ENCODE data around the gene LRRC8B.
"Not testable (repeated sequence)": the region's sequence is repeated elsewhere in the genome, so short reads cannot be mapped to it uniquely, and the experiment has no call there.

Gene LRRC8B

GRCh38 chr1:89543632-89544031 is 19.0 kb downstream of the LRRC8B start:
- ATAC-seq: not testable (repeated sequence)

GRCh38 chr1:89545264-89546038 is 20.8 kb downstream of the LRRC8B start:
- ATAC-seq: peak; percentile 35; the same call in 1 of the 3 replicates
- TF ChIP-seq TOX (CRISPR knock-in tag; IDR thresholded peaks at IDR 0.05; ENCODE audit: borderline replicate concordance) (no peak), ISL1 (CRISPR knock-in tag; IDR thresholded peaks at IDR 0.05) (peak; percentile 48; the same call in 1 of the 2 replicates)

GRCh38 chr1:89546082-89546889 is 21.7 kb downstream of the LRRC8B start:
- ATAC-seq: peak; percentile 74
- TF ChIP-seq SNAI2 (CRISPR knock-in tag; IDR thresholded peaks at IDR 0.05) (0 out of 2 replicates have a peak, but pooled peaks have one; percentile 15), ARNTL (CRISPR knock-in tag; IDR thresholded peaks at IDR 0.05; ENCODE audit: borderline replicate concordance, low read depth) (no peak), ISL1 (CRISPR knock-in tag; IDR thresholded peaks at IDR 0.05) (peak; percentile 51; the same call in 1 of the 2 replicates)

- no peak for TF ChIP-seq ARNTL (CRISPR knock-in tag; IDR thresholded peaks at IDR 0.05; ENCODE audit: borderline replicate concordance, low read depth)
- TF ChIP-seq PPARA (CRISPR knock-in tag; IDR thresholded peaks at IDR 0.05; ENCODE audit: borderline replicate concordance): no peak
- TF ChIP-seq TSHZ2 (CRISPR knock-in tag; IDR thresholded peaks at IDR 0.05): no peak
- TF ChIP-seq POU6F1 (CRISPR knock-in tag; IDR thresholded peaks at IDR 0.05; ENCODE audit: borderline replicate concordance, low read depth): peak; percentile 66; the same call in 1 of the 2 replicates
- peak; percentile 45 for ATAC-seq
These were observed 22.4 kb downstream of the LRRC8B start for GRCh38 chr1:89546934-89547562.

- peak; percentile 83 for ATAC-seq
- TF ChIP-seq ESRRG (CRISPR knock-in tag; IDR thresholded peaks at IDR 0.05) (no peak), CSDC2 (CRISPR knock-in tag; IDR thresholded peaks at IDR 0.05) (no peak), BACH2 (CRISPR knock-in tag; IDR thresholded peaks at IDR 0.05; ENCODE audit: borderline replicate concordance) (no peak), ARNTL (CRISPR knock-in tag; IDR thresholded peaks at IDR 0.05; ENCODE audit: borderline replicate concordance, low read depth) (no peak), ISL1 (CRISPR knock-in tag; IDR thresholded peaks at IDR 0.05) (peak; percentile 99), TSHZ2 (CRISPR knock-in tag; IDR thresholded peaks at IDR 0.05) (peak; percentile 61; the same call in 1 of the 2 replicates), ZNF8 (CRISPR knock-in tag; IDR thresholded peaks at IDR 0.05) (no peak), POU6F1 (CRISPR knock-in tag; IDR thresholded peaks at IDR 0.05; ENCODE audit: borderline replicate concordance, low read depth) (no peak), GLIS3 (CRISPR knock-in tag; IDR thresholded peaks at IDR 0.05) (0 out of 2 replicates have a peak, but pooled peaks have one; percentile 72), PATZ1 (CRISPR knock-in tag; IDR thresholded peaks at IDR 0.05; ENCODE audit: borderline replicate concordance) (peak; percentile 79; the same call in 1 of the 2 replicates), PPARA (CRISPR knock-in tag; IDR thresholded peaks at IDR 0.05; ENCODE audit: borderline replicate concordance) (no peak), ZC3H10 (CRISPR knock-in tag; IDR thresholded peaks at IDR 0.05) (no peak), TCF4 (CRISPR knock-in tag; IDR thresholded peaks at IDR 0.05; ENCODE audit: borderline replicate concordance) (peak; percentile 73; the same call in 1 of the 2 replicates), ZFP30 (CRISPR knock-in tag; IDR thresholded peaks at IDR 0.05) (no peak)
These were observed 23.0 kb downstream of the LRRC8B start for GRCh38 chr1:89547563-89548116.

Measured in SK-N-SH treated with all-trans-retinoic acid at 6 μM for 48 hours (cell line).